ENCODE measurements around the gene RPL32. TPM values are rescaled to one million over a fixed set of nuclear protein-coding genes. Genes with fewer than 3 reads are reported as not detected.

RPL32 gene
- total and polyA plus RNA-seq, 2 donors (not counting 3 experiments of a cell fraction or from before 2014, with no cell fraction given) = 1,075 to 1,588 TPM

DNA sequence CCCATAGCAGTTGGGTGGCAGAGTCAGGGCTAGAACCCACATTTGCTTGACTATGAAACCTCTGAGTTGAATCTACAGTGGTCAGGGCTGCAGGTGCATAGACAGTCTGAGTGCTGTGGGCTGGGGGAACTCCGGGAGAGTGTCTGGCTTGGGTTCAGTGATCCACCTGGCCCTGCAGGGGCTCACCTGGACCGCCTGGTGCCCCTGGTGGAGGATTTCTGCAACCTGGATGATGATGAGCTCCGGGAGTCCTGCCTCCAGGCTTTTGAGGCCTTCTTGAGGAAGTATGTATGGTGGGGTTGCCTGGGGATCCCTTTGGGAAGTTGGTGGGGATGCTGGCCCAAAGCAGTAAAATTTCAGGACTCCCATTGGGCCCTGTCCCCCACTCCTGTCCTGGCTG is 28.6 kb downstream of the RPL32 start:
- Histone ChIP-seq H3K27ac (ENCODE audit: insufficient read depth, low read depth, low read length) (no peak overlapping the region), H3K9ac (replicated peaks; ENCODE audit: extremely low read depth, insufficient read depth, low read length) (no peak overlapping the region), H3K9me3 (replicated peaks; ENCODE audit: control insufficient read depth, insufficient read depth, low read length) (no peaks in the 10 kb centered on the region), H3K4me2 (ENCODE audit: insufficient read depth, low read length) (no peak overlapping the region), H3K79me2 (ENCODE audit: control insufficient read depth, insufficient read depth, low read length) (no peaks in the 10 kb centered on the region), H3K4me1 (ENCODE audit: control insufficient read depth, extremely low read depth, insufficient read depth, low read length) (peaks cover 8% of the 10 kb centered on the region), H3K4me3 (replicated peaks in 1 of 3; ENCODE audit: insufficient read depth in 1 of 3, low read depth in 1 of 3, low read length in 3 of 3) (no peak overlapping the region), H2AFZ (ENCODE audit: low read depth, low read length) (no peak overlapping the region), H3K9me1 (replicated peaks; ENCODE audit: control insufficient read depth, extremely low read depth, insufficient read depth, low read length) (no peaks in the 10 kb centered on the region), H4K20me1 (replicated peaks; ENCODE audit: control insufficient read depth, extremely low read depth, insufficient read depth, low read length) (no peaks in the 10 kb centered on the region), H3K36me3 (ENCODE audit: control insufficient read depth in 2 of 2, extremely low read depth in 1 of 2, insufficient read depth in 2 of 2, low read length in 2 of 2) (peaks cover 0 to 4% of the 10 kb centered on the region in 2 experiments), H3K27me3 (ENCODE audit: control insufficient read depth in 2 of 2, insufficient read depth in 2 of 2, low read length in 2 of 2) (no peaks in the 10 kb centered on the region)
- BruUV-seq (replicated peaks) = no TSS peak
- ChIA-PET POLR2A (no interaction called here), CTCF (interaction anchor here (1.9 kb wide), 1 partner anchor 26 kb away, joined by 5 read pairs; no protein-coding TSS in a partner anchor)
- no peak for TF ChIP-seq POLR2AphosphoS5 (IDR thresholded peaks at IDR 0.05; ENCODE audit: insufficient read depth, low read depth, low read length)
- TF ChIP-seq JUN (IDR thresholded peaks at IDR 0.05; ENCODE audit: borderline replicate concordance, insufficient read depth, insufficient read length, low read depth) = no peak
- TF ChIP-seq, protein P1, sequence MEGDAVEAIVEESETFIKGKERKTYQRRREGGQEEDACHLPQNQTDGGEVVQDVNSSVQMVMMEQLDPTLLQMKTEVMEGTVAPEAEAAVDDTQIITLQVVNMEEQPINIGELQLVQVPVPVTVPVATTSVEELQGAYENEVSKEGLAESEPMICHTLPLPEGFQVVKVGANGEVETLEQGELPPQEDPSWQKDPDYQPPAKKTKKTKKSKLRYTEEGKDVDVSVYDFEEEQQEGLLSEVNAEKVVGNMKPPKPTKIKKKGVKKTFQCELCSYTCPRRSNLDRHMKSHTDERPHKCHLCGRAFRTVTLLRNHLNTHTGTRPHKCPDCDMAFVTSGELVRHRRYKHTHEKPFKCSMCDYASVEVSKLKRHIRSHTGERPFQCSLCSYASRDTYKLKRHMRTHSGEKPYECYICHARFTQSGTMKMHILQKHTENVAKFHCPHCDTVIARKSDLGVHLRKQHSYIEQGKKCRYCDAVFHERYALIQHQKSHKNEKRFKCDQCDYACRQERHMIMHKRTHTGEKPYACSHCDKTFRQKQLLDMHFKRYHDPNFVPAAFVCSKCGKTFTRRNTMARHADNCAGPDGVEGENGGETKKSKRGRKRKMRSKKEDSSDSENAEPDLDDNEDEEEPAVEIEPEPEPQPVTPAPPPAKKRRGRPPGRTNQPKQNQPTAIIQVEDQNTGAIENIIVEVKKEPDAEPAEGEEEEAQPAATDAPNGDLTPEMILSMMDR (IDR thresholded peaks at IDR 0.05; ENCODE audit: extremely low read depth in 1 of 2, insufficient read depth in 1 of 2, low read depth in 1 of 2, low read length in 2 of 2) = no peak
- TF ChIP-seq EZH2 (IDR thresholded peaks at IDR 0.05; ENCODE audit: borderline replicate concordance, low read depth, low read length, severe bottlenecking) = no peak
- TF ChIP-seq MYC (IDR thresholded peaks at IDR 0.05; ENCODE audit: low read depth, low read length) = no peak
- no peak for TF ChIP-seq POLR2A (IDR thresholded peaks at IDR 0.05; ENCODE audit: low read depth, low read length)
- no peak for TF ChIP-seq FOS (IDR thresholded peaks at IDR 0.05; ENCODE audit: borderline replicate concordance, insufficient read depth, low read length)
- TF ChIP-seq, protein P2, sequence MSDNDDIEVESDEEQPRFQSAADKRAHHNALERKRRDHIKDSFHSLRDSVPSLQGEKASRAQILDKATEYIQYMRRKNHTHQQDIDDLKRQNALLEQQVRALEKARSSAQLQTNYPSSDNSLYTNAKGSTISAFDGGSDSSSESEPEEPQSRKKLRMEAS (IDR thresholded peaks at IDR 0.05; ENCODE audit: insufficient read depth, insufficient read length) = no peak
- no peak for TF ChIP-seq GATA2 (IDR thresholded peaks at IDR 0.05; ENCODE audit: insufficient read depth, insufficient read length, low read depth, low read length)
- intact Hi-C loops (cut with micrococcal nuclease) = no loop called here
- dilution Hi-C loops (cut with MboI; ENCODE audit: extremely low pct_ligation_motif_present, low sequenced_read_pairs) = no loop called here
- DNase-seq (ENCODE audit: low read depth, low spot score) = no peak
- no peak for FAIRE-seq

Data from endothelial cell of umbilical vein (primary cell).